SU-DHL-6 (cell line): ENCODE data around the gene PTPRN2.

Experiments used
- H2AFZ ChIP-seq: fragments of 200-600 bp; sonication (generic); 2 replicates; pipeline ENCODE4 v1.6.1; 2014; ENCODE audit warnings: low read depth, mild to moderate bottlenecking, moderate library complexity, mixed read lengths, antibody characterized with exemption, low read length; ENCODE audit not compliant: severe bottlenecking
- H3F3A ChIP-seq: fragments of 200-600 bp; shearing (Covaris generic); 2 replicates; pipeline ENCODE4 v1.6.0; 2016; ENCODE audit warnings: antibody characterized with exemption, mild to moderate bottlenecking; ENCODE audit not compliant: insufficient read depth
- H3K27ac ChIP-seq: fragments of 200-600 bp; sonication (generic); 2 replicates; pipeline ENCODE4 v1.5.1; 2016; ENCODE audit warnings: low read depth, mild to moderate bottlenecking, low read length, moderate library complexity, mixed read lengths
- H3K27me3 ChIP-seq: fragments of 200-600 bp; sonication (generic), shearing (Covaris generic); 2 replicates; pipeline ENCODE4 v1.6.0; 2014; ENCODE audit warnings: mild to moderate bottlenecking, low read length
- H3K36me3 ChIP-seq: fragments of 200-600 bp; sonication (generic); 2 replicates; pipeline ENCODE4 v1.6.1; 2014; ENCODE audit warnings: mild to moderate bottlenecking, low read length, mixed read lengths
- H3K4me2 ChIP-seq: fragments of 300-600, 200-600 bp; shearing (Covaris generic), sonication (generic); 2 replicates; pipeline ENCODE4 v1.6.0; 2014; ENCODE audit warnings: low read length, low read depth, mild to moderate bottlenecking; ENCODE audit not compliant: poor library complexity, severe bottlenecking
- H3K4me3 ChIP-seq: fragments of 200-600 bp; sonication (generic); 2 replicates; pipeline ENCODE4 v1.5.1; 2014; ENCODE audit warnings: antibody characterized with exemption, low read length, mild to moderate bottlenecking, mixed read lengths; ENCODE audit not compliant: insufficient read depth, poor library complexity, severe bottlenecking
- H3K79me2 ChIP-seq: fragments of 200-600 bp; sonication (generic); 2 replicates; pipeline ENCODE4 v1.6.1; 2014; ENCODE audit warnings: mild to moderate bottlenecking, low read length, moderate library complexity; ENCODE audit not compliant: insufficient read depth
- H3K9ac ChIP-seq: fragments of 200-600 bp; sonication (generic); 2 replicates; pipeline ENCODE4 v1.7.0; 2014; ENCODE audit warnings: mild to moderate bottlenecking, low read length
- H3K9me2 ChIP-seq: fragments of 200-600 bp; sonication (generic); replicated peaks from 2 replicates; pipeline ENCODE4 v1.6.1; 2014; ENCODE audit warnings: low read length; ENCODE audit not compliant: insufficient read depth
- H3K9me3 ChIP-seq: fragments of 200-600 bp; sonication (generic); 2 replicates; pipeline ENCODE4 v1.6.1; 2014; ENCODE audit warnings: low read length, mixed read lengths; ENCODE audit not compliant: insufficient read depth
- H4K20me1 ChIP-seq: fragments of 200-600 bp; sonication (generic); 2 replicates; pipeline ENCODE4 v1.6.1; 2014; ENCODE audit warnings: low read depth, mild to moderate bottlenecking, antibody characterized with exemption, low read length, moderate library complexity, mixed read lengths
- CTCF ChIP-seq: fragments of 200-600 bp; sonication (generic); IDR thresholded peaks from one replicate; pipeline ENCODE4 v1.5.1; 2017; ENCODE audit warnings: antibody characterized with exemption, mild to moderate bottlenecking, low read length, moderate library complexity; ENCODE audit not compliant: insufficient read depth, poor library complexity, severe bottlenecking
- EZH2phosphoT487 ChIP-seq: fragments of 200-600 bp; sonication (generic), shearing (Covaris generic); conservative IDR thresholded peaks from 2 replicates; pipeline ENCODE4 v1.6.1; 2018; ENCODE audit warnings: mild to moderate bottlenecking, antibody characterized with exemption, low read length, moderate library complexity, mixed read lengths

Gene PTPRN2

GRCh38 chr7:158097106-158097452 lies 490.5 kb downstream of the PTPRN2 start:
- no peak for TF ChIP-seq CTCF
- no peak for TF ChIP-seq EZH2phosphoT487
- Histone ChIP-seq H3K36me3 (no peaks in the 10 kb centered on the region), H3K9me2 (no peaks in the 10 kb centered on the region), H3K9ac (no peak overlapping the region), H4K20me1 (no peaks in the 10 kb centered on the region), H3K27ac (no peak overlapping the region), H3K4me2 (no peak overlapping the region), H3K9me3 (no peaks in the 10 kb centered on the region), H2AFZ (no peak overlapping the region), H3K79me2 (no peaks in the 10 kb centered on the region), H3K27me3 (no peaks in the 10 kb centered on the region), H3F3A (no peaks in the 10 kb centered on the region), H3K4me3 (no peak overlapping the region)

DNA sequence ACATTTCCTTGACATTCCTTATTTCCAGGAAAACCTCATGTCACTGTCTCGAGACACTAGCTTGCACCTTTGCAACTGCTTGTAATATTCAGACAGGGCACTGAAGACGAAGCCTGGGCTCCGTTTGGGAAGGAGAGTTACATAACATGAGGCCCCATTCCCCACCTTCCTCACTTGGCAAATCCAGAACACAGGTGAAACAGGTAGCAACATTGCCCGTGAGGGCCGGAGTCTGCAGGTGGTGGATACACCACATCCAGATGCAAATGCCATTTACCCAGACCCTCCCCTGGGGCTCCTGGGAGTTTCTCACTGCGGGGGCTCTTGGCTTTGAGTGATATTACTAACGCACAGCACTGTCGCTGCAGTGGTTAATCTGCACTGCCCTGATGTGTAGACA lies 491.0 kb downstream of the PTPRN2 start:
- Histone ChIP-seq H4K20me1 (no peaks in the 10 kb centered on the region), H3F3A (no peaks in the 10 kb centered on the region), H3K9me2 (no peaks in the 10 kb centered on the region), H3K79me2 (no peaks in the 10 kb centered on the region), H3K4me2 (no peak overlapping the region), H3K4me3 (no peak overlapping the region), H3K27me3 (no peaks in the 10 kb centered on the region), H3K27ac (no peak overlapping the region), H3K36me3 (no peaks in the 10 kb centered on the region), H2AFZ (no peak overlapping the region), H3K9ac (no peak overlapping the region), H3K9me3 (no peaks in the 10 kb centered on the region)
- TF ChIP-seq CTCF (no peak), EZH2phosphoT487 (no peak)

GRCh38 chr7:158094671-158095226 lies 492.9 kb downstream of the PTPRN2 start:
- H3K27ac ChIP-seq = no peak overlapping the region
- H3K36me3 ChIP-seq = no peaks in the 10 kb centered on the region
- no peaks in the 10 kb centered on the region for H3K79me2 ChIP-seq
- no peaks in the 10 kb centered on the region for H3K27me3 ChIP-seq
- H3K4me2 ChIP-seq = no peak overlapping the region
- H4K20me1 ChIP-seq = no peaks in the 10 kb centered on the region
- no peak overlapping the region for H3K9ac ChIP-seq
- no peaks in the 10 kb centered on the region for H3K9me2 ChIP-seq
- no peak overlapping the region for H2AFZ ChIP-seq
- no peak overlapping the region for H3K4me3 ChIP-seq
- H3K9me3 ChIP-seq = no peaks in the 10 kb centered on the region
- TF ChIP-seq EZH2phosphoT487 (no peak), CTCF (no peak)
- no peaks in the 10 kb centered on the region for H3F3A ChIP-seq

DNA sequence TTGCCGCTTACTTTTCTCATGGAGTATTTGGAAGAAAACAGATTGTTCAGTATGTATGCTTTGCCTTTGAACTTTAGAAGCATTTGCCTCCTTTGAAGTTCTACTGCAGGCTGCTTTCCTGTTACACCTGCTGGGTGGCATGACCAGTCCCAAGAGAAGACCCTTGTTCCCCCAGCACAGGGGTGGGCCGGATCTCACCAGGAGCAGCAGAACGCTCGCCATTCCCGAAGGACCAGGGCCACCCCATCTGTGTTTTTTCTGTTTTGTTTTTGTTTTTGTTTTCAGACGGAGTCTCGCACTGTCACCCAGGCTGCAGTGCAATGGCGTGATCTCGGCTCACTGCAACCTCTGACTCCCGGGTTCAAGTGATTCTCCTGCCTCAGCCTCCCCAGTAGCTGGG lies 493.6 kb downstream of the PTPRN2 start:
- H3K9me2 ChIP-seq = no peaks in the 10 kb centered on the region
- H3K4me2 ChIP-seq = no peak overlapping the region
- no peak overlapping the region for H2AFZ ChIP-seq
- H3F3A ChIP-seq = no peaks in the 10 kb centered on the region
- no peaks in the 10 kb centered on the region for H3K79me2 ChIP-seq
- H3K27me3 ChIP-seq = no peaks in the 10 kb centered on the region
- no peaks in the 10 kb centered on the region for H3K36me3 ChIP-seq
- H3K9me3 ChIP-seq = no peaks in the 10 kb centered on the region
- H3K4me3 ChIP-seq = no peak overlapping the region
- no peak overlapping the region for H3K27ac ChIP-seq
- no peak overlapping the region for H3K9ac ChIP-seq
- no peaks in the 10 kb centered on the region for H4K20me1 ChIP-seq
- TF ChIP-seq EZH2phosphoT487 = no peak
- no peak for TF ChIP-seq CTCF
